Osteocyte (in vitro differentiated cells): ENCODE data around the gene GPRIN1. TPM values are rescaled to one million over a fixed set of nuclear protein-coding genes. Genes with fewer than 3 reads are reported as not detected.
A peak's percentile ranks its signal among the peaks of the same experiment; 100 is the strongest.

ENCODE experiments used
- DNase-seq: peaks from one replicate; pipeline ENCODE4 v3.0.0; 2021; ENCODE audit warnings: mixed read lengths; ENCODE audit not compliant: unreplicated experiment; ENCODE audit errors: extremely low spot score
- H3K27ac Mint-ChIP-seq: one replicate; pipeline ENCODE4 v1.8.0; 2021; ENCODE audit warnings: mild to moderate bottlenecking, mixed read lengths; ENCODE audit not compliant: unreplicated experiment
- H3K27me3 Mint-ChIP-seq: one replicate; pipeline ENCODE4 v1.8.0; 2021; ENCODE audit warnings: mixed read lengths; ENCODE audit not compliant: unreplicated experiment
- H3K36me3 Mint-ChIP-seq: one replicate; pipeline ENCODE4 v1.8.0; 2021; ENCODE audit warnings: mixed read lengths; ENCODE audit not compliant: unreplicated experiment
- H3K4me1 Mint-ChIP-seq: one replicate; pipeline ENCODE4 v1.8.0; 2021; ENCODE audit warnings: mixed read lengths; ENCODE audit not compliant: unreplicated experiment
- H3K4me3 Mint-ChIP-seq: one replicate; pipeline ENCODE4 v1.8.0; 2021; ENCODE audit warnings: mild to moderate bottlenecking, moderate library complexity, mixed read lengths; ENCODE audit not compliant: unreplicated experiment
- H3K9me3 Mint-ChIP-seq: one replicate; pipeline ENCODE4 v1.8.0; 2021; ENCODE audit warnings: mixed read lengths; ENCODE audit not compliant: unreplicated experiment
- CTCF ChIP-seq: fragments of 200-600 bp; sonication (generic); IDR thresholded peaks from 2 replicates; pipeline ENCODE4 v1.5.0; 2021; ENCODE audit warnings: antibody characterized with exemption, mild to moderate bottlenecking, moderate library complexity
- total RNA-seq: library from RNA; stranded (reverse); gene quantifications from 2 replicates; pipeline ENCODE4 v1.2.1, GENCODE V29; 2021

Gene GPRIN1
- total RNA-seq, 1 donor from 2014 or later, result 1.6 TPM

- no peak overlapping the region for H3K27ac Mint-ChIP-seq
- H3K4me3 Mint-ChIP-seq, result no peak overlapping the region
- no peaks in the 10 kb centered on the region for H3K4me1 Mint-ChIP-seq
- DNase-seq, result no peak
- TF ChIP-seq CTCF, result peak; percentile 20
- no peaks in the 10 kb centered on the region for H3K9me3 Mint-ChIP-seq
- no peaks in the 10 kb centered on the region for H3K36me3 Mint-ChIP-seq
- H3K27me3 Mint-ChIP-seq, result peaks cover 8% of the 10 kb centered on the region
Observed at GRCh38 chr5:176574297-176574591, 35.7 kb downstream of the GPRIN1 start.

DNA sequence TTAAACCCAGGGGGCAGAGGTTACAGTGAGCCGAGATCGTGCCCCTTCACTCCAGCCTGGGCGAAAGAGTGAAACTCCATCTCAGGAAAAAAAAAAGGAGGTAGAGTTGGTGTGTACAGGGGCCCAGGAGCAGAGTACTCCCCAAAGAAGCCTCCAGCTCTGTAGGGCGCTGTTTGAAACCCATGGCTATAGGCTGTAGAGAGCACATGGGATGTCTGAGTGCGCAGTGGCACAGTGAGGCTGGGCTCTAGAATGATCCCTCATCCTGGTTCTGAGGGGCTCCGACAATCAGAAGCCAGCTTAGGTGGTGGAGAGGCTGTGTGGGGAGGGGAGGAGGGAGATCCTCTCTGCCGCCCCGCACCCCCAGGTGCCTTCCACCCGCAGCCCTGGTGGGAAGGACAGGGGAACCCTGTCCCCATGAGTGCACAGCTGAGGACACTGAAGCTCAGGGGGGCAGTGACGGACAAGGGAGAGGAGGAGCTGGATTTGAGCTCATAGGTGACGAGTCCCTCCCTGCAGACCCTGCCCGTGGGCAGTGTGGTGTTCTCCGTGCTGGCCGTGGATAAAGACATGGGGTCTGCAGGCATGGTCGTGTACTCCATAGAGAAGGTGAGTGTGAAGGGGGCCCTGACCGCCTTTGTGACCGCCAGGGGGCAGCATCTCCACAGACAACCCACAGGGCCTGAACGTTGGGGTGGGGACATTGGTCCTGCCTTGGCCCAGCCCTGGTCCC, 36.2 kb downstream of the GPRIN1 start:
- Mint-ChIP-seq H3K4me3 (no peak overlapping the region), H3K36me3 (no peaks in the 10 kb centered on the region), H3K27me3 (peaks cover 8% of the 10 kb centered on the region), H3K27ac (no peak overlapping the region), H3K4me1 (no peaks in the 10 kb centered on the region), H3K9me3 (no peaks in the 10 kb centered on the region)
- TF ChIP-seq CTCF, result peak; percentile 82
- no peak for DNase-seq

GRCh38 chr5:176570044-176570443, 39.9 kb downstream of the GPRIN1 start:
- Mint-ChIP-seq H3K4me1 (no peaks in the 10 kb centered on the region), H3K36me3 (no peaks in the 10 kb centered on the region), H3K4me3 (no peak overlapping the region), H3K27me3 (peaks cover 8% of the 10 kb centered on the region), H3K27ac (no peak overlapping the region), H3K9me3 (no peaks in the 10 kb centered on the region)
- peak; percentile 20 for TF ChIP-seq CTCF
- no peak for DNase-seq

DNA sequence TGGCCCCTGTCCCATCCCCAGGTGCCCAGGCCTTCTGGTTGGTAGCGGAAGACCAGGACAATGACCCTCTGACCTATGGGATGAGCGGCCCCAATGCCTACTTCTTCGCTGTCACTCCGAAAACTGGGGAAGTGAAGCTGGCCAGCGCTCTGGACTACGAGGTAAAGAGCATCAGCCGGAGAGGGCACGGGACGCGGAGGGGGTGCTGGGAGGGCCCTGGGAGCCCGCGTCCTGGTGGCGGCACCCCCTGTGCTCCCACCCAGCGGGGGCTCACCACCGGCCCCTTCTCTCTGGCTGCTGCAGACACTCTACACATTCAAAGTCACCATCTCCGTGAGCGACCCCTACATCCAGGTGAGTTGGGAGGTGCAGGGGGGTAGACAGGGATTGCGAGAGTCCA, 41.3 kb downstream of the GPRIN1 start:
- H3K9me3 Mint-ChIP-seq, result no peaks in the 10 kb centered on the region

More for the DNA sequence above, 41.3 kb downstream of the GPRIN1 start:
- DNase-seq, result no peak
- no peak for TF ChIP-seq CTCF
- Mint-ChIP-seq H3K4me3 (no peak overlapping the region), H3K27me3 (peaks cover 8% of the 10 kb centered on the region), H3K4me1 (no peaks in the 10 kb centered on the region), H3K36me3 (no peaks in the 10 kb centered on the region), H3K27ac (no peak overlapping the region)
